Measurements from ENCODE around the gene MBNL1.

The MBNL1 gene

GRCh38 chr3:152277198-152277597 is 8.5 kb downstream of the MBNL1 start:
- DNase-seq = no peak

GRCh38 chr3:152278756-152279427 is 10.2 kb downstream of the MBNL1 start:
- no peak for DNase-seq

- no peak for DNase-seq
These were observed 10.8 kb downstream of the MBNL1 start for GRCh38 chr3:152279479-152279878.

GRCh38 chr3:152280539-152280938 is 11.8 kb downstream of the MBNL1 start:
- no peak for DNase-seq

- DNase-seq = no peak
These were observed 12.5 kb downstream of the MBNL1 start for GRCh38 chr3:152281133-152281713.

GRCh38 chr3:152282813-152283212 is 14.1 kb downstream of the MBNL1 start:
- no peak for DNase-seq

- no peak for DNase-seq
These were observed 15.0 kb downstream of the MBNL1 start for GRCh38 chr3:152283492-152284381.

GRCh38 chr3:152284906-152285305 is 16.2 kb downstream of the MBNL1 start:
- no peak for DNase-seq

- DNase-seq = no peak
These were observed 16.8 kb downstream of the MBNL1 start for GRCh38 chr3:152285509-152285908.

- DNase-seq = no peak
These were observed 19.3 kb downstream of the MBNL1 start for GRCh38 chr3:152287898-152288576.

- DNase-seq = no peak
These were observed 20.0 kb downstream of the MBNL1 start for GRCh38 chr3:152288681-152289080.

- DNase-seq = no peak
These were observed 21.0 kb downstream of the MBNL1 start for GRCh38 chr3:152289708-152290107.

GRCh38 chr3:152290374-152290773 is 21.6 kb downstream of the MBNL1 start:
- no peak for DNase-seq

- DNase-seq = no peak
These were observed 22.5 kb downstream of the MBNL1 start for GRCh38 chr3:152291238-152291637.

GRCh38 chr3:152291649-152292066 is 22.9 kb downstream of the MBNL1 start:
- DNase-seq = no peak

- no peak for DNase-seq
These were observed 23.6 kb downstream of the MBNL1 start for GRCh38 chr3:152292366-152292765.

GRCh38 chr3:152293347-152294006 is 24.7 kb downstream of the MBNL1 start:
- no peak for DNase-seq

GRCh38 chr3:152295344-152295743 is 26.6 kb downstream of the MBNL1 start:
- DNase-seq = no peak

- no peak for DNase-seq
These were observed 27.1 kb downstream of the MBNL1 start for GRCh38 chr3:152295806-152296205.

GRCh38 chr3:152296382-152296781 is 27.7 kb downstream of the MBNL1 start:
- DNase-seq = no peak

- DNase-seq = no peak
These were observed 28.2 kb downstream of the MBNL1 start for GRCh38 chr3:152296971-152297370.

GRCh38 chr3:152298393-152299248 is 29.9 kb downstream of the MBNL1 start:
- peak; percentile 73 to 75 for DNase-seq
